Measurements from ENCODE around the gene GSDME.

Gene GSDME

DNA sequence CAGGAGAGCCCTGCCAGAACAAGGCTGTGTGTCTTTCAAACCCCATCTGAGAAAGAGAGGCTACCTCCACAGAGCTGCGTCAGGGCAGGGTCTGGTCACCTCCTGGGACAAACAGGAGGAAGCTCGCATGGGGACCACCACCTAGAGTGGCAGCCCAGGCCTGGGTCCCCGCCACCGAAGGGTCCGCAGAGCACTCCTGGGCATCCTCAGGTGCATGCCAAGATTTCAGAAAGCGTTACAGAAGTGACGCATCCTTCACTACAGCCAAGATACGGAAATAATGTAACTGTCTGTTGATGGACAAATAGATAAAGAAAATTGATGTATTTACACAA lies 42.6 kb downstream of the GSDME start:
- TF ChIP-seq, protein P1, sequence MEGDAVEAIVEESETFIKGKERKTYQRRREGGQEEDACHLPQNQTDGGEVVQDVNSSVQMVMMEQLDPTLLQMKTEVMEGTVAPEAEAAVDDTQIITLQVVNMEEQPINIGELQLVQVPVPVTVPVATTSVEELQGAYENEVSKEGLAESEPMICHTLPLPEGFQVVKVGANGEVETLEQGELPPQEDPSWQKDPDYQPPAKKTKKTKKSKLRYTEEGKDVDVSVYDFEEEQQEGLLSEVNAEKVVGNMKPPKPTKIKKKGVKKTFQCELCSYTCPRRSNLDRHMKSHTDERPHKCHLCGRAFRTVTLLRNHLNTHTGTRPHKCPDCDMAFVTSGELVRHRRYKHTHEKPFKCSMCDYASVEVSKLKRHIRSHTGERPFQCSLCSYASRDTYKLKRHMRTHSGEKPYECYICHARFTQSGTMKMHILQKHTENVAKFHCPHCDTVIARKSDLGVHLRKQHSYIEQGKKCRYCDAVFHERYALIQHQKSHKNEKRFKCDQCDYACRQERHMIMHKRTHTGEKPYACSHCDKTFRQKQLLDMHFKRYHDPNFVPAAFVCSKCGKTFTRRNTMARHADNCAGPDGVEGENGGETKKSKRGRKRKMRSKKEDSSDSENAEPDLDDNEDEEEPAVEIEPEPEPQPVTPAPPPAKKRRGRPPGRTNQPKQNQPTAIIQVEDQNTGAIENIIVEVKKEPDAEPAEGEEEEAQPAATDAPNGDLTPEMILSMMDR (IDR thresholded peaks at IDR 0.05; ENCODE audit: extremely low read depth, insufficient read depth, missing control alignments): no peak
- no peak for DNase-seq (ENCODE audit: low spot score)
- in situ Hi-C loops (cut with MboI; ENCODE audit: low pct_unique_long_range_greater_than_20kb, low sequenced_read_pairs, unreplicated experiment): no loop called here

- TF ChIP-seq, protein P1 (IDR thresholded peaks at IDR 0.05; ENCODE audit: extremely low read depth, insufficient read depth, missing control alignments): no peak
- no peak for DNase-seq (ENCODE audit: low spot score)
- in situ Hi-C loops (cut with MboI; ENCODE audit: low pct_unique_long_range_greater_than_20kb, low sequenced_read_pairs, unreplicated experiment): no loop called here
These were observed 43.2 kb downstream of the GSDME start for GRCh38 chr7:24713850-24714675.

GRCh38 chr7:24713039-24713793 lies 44.0 kb downstream of the GSDME start:
- TF ChIP-seq, protein P1 (IDR thresholded peaks at IDR 0.05; ENCODE audit: extremely low read depth, insufficient read depth, missing control alignments): no peak
- DNase-seq (ENCODE audit: low spot score): no peak
- in situ Hi-C loops (cut with MboI; ENCODE audit: low pct_unique_long_range_greater_than_20kb, low sequenced_read_pairs, unreplicated experiment): no loop called here

GRCh38 chr7:24709585-24710360 lies 47.5 kb downstream of the GSDME start:
- TF ChIP-seq, protein P1 (IDR thresholded peaks at IDR 0.05; ENCODE audit: extremely low read depth, insufficient read depth, missing control alignments): no peak
- DNase-seq (ENCODE audit: low spot score): no peak
- in situ Hi-C loops (cut with MboI; ENCODE audit: low pct_unique_long_range_greater_than_20kb, low sequenced_read_pairs, unreplicated experiment): no loop called here

DNA sequence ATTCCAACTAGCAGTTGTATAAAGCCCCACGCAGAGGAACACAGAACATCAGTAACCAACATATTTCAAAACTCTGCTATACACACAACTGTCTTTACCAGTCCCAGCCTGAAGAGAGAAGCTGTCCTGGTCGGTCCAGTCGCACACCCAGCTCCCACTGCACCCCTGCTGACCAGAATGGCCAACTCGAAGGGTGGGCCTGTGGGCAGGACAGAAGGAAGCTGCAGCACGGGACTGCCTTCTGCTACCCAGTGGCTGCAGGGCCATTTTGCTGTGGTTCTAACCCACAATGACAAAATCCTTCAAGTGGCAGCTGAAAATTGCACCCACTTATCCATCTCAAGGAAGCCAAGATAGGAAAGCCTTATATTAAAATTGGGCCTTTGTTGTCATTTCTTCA lies 48.2 kb downstream of the GSDME start:
- in situ Hi-C loops (cut with MboI; ENCODE audit: low pct_unique_long_range_greater_than_20kb, low sequenced_read_pairs, unreplicated experiment): no loop called here
- TF ChIP-seq, protein P1 (IDR thresholded peaks at IDR 0.05; ENCODE audit: extremely low read depth, insufficient read depth, missing control alignments): no peak

DNA sequence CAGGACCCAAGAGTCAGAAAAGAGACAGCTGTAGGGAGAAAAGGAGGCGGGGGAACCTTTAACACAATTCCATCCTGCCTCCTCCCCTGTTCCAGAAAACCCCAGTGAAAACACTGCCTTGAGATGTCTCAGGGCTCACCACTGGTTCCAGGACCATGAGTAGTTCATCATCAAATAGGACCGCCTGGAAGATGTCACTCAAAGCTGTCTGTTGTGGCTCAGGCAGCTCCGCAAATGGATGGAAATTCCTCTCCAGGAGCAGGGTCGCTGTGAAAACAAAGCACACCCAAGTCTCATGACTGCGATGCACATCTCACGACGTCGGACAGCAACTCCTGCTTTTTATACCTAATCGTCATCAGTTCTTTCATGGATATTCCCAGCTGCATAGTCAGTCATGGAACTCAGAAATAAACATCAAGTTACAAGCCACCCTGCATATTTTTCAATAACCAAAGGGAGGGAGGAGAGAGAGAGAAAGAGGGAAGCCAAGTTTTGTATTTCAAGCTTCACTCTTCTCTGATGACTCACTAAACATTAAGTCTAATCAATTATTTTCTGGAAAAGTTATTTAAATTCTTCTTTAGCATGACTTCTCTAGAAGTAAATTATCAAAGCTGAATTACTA lies 49.2 kb downstream of the GSDME start:
- TF ChIP-seq, protein P1 (IDR thresholded peaks at IDR 0.05; ENCODE audit: extremely low read depth, insufficient read depth, missing control alignments): no peak
- in situ Hi-C loops (cut with MboI; ENCODE audit: low pct_unique_long_range_greater_than_20kb, low sequenced_read_pairs, unreplicated experiment): no loop called here
- DNase-seq (ENCODE audit: low spot score): no peak

More for the DNA sequence above, 48.2 kb downstream of the GSDME start:
- no peak for DNase-seq (ENCODE audit: low spot score)
